GM04503 (cell line): Measurements from ENCODE around the gene PARD6B.
"Not testable (repeated sequence)": the region's sequence is repeated elsewhere in the genome, so short reads cannot be mapped to it uniquely, and the experiment has no call there.

Experiments used
- DNase-seq: peaks from one replicate; pipeline ENCODE4 v3.0.0-alpha.2; 2012; ENCODE audit warnings: low read depth

The PARD6B gene, protein sequence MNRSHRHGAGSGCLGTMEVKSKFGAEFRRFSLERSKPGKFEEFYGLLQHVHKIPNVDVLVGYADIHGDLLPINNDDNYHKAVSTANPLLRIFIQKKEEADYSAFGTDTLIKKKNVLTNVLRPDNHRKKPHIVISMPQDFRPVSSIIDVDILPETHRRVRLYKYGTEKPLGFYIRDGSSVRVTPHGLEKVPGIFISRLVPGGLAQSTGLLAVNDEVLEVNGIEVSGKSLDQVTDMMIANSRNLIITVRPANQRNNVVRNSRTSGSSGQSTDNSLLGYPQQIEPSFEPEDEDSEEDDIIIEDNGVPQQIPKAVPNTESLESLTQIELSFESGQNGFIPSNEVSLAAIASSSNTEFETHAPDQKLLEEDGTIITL

GRCh38 chr20:50731055-50731929, at the start of gene PARD6B:
Gene PARD6B, plus strand, starts transcription at chr20:50731580. Its CDS starts 207 bp downstream, at chr20:50731787.
- DNase-seq, result no peak

DNA sequence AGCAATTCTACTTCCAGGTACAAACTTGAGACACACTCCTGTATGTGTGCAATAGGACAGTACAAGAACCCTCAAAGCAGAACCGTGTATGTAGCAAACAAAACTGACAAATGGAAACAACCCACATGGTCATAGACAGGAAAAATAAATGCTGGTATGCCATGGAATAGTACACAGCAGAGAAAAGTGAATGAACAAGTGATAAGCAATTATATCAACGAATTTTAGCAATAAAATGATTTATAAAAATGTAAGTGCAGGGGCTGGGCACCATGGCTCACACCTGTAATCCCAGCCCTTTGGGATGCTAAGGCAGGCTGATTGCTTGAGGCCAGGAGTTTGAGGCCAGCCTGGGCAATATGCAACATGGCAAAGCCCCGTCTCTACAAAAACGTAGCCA, 49.3 kb upstream of the PARD6B start:
- DNase-seq, result no peak

- DNase-seq, result no peak
Measured at GRCh38 chr20:50682947-50683530, 48.3 kb upstream of the PARD6B start.

- DNase-seq, result no peak
Measured at GRCh38 chr20:50683570-50683969, 47.8 kb upstream of the PARD6B start.

DNA sequence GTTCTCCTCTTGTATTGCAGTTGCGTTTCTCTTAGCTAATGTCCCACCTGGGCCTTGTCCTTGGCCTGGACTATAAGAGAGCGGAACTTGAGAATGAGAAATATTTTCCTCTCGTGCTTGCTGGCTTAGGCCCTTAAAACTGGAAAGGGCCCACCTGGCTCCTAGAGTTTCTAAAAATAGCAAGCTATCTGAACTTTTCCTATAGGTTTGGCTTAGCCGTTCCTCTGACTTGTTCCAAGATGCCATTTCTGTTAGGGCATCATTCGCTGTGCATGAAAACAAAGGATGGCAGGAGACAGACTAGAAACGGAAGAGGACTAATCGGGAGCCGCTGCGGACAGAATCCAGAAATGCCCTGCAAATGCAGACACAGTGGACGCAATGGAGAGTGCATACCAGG, 44.6 kb upstream of the PARD6B start:
- DNase-seq, result no peak

GRCh38 chr20:50688256-50688975, 43.0 kb upstream of the PARD6B start:
- DNase-seq, result no peak

GRCh38 chr20:50689864-50690649, 41.3 kb upstream of the PARD6B start:
- DNase-seq, result no peak

- DNase-seq, result no peak
Measured at GRCh38 chr20:50690650-50691572, 40.5 kb upstream of the PARD6B start, which contains the start of gene RIPOR3. Gene RIPOR3, minus strand, starts transcription at chr20:50691542. Its CDS starts 414 bp downstream, at chr20:50691128.

- DNase-seq, result no peak
Measured at GRCh38 chr20:50691573-50692551, 39.5 kb upstream of the PARD6B start.

DNA sequence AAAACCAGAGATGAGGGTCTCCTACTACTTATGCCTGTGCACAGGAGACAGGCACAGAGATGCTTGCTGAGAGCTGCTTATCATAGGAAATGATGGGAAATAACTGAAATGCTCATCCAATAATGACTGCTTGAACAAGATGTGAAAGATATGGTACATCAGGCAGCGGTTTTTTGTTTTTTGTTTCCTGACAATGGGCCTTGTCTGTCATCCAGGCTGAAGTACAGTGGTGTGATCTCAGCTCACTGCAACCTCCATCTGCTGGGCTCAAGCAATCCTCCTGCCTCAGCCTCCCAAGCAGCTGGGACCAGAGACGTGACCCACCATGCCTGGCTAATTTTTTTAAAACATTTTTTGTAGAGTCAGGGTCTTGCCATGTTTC, 38.8 kb upstream of the PARD6B start:
- no peak for DNase-seq

DNA sequence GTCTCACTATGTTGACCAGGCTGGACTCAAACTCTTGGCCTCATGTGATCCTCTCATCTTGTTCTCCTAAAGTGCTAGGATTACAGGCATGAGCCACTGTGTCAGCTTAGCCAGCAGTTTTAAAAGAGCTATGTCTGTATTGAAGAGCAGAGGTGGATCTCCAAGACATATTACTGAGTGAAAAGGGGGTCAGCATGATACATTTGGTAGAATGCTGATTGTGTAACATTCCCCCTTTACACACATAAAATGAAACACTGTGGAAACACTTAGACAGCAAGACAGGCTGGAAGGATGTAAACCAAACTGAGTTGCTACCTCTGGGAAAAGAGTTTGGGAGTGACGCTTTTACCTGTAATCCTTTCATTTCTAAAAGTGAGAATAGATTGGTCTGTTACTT, 38.4 kb upstream of the PARD6B start:
- DNase-seq, result no peak

DNA sequence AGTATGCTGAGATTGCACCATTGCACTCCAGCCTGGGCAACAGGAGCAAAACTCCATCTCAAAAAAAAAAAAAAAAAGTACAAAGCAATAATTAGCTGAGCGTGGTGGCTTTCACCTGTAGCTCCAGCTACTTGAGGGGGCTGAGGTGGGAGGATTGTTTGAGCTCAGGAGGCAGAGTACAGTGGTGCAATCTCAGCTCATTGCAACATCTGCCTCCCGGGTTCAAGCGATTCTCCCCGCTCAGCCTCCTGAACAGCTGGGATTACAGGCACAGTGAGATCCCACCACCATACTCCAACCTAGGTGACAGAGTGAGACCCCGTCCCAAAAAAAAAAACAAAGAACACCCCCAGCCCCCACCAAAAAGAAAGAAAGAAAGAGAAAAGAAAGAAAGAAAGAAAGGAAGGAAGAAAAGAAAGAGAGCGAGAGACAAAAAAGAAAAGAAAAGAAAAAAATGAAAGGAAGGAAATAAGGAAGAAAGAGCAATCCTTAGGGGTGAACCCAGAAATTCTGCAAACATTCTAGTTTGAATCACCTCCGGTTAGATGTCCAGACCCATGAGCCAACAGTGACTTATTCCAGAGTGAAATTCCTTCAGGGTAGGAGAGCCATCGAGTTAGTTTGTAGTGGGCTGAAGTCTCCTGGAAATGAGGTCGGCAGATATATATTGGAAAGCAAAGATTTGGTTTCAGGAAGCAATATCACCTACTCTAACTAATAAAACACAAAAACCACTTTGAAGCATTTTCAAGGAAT, 36.8 kb upstream of the PARD6B start:
- no peak for DNase-seq

GRCh38 chr20:50695135-50695872, 36.1 kb upstream of the PARD6B start:
- no peak for DNase-seq

GRCh38 chr20:50698255-50698654, 33.1 kb upstream of the PARD6B start:
- DNase-seq, result not testable (repeated sequence)

GRCh38 chr20:50699688-50700087, 31.7 kb upstream of the PARD6B start:
- no peak for DNase-seq

GRCh38 chr20:50701041-50701963, 30.1 kb upstream of the PARD6B start:
- DNase-seq, result no peak
